ENCODE measurements around the gene NEGR1.

Gene NEGR1

DNA sequence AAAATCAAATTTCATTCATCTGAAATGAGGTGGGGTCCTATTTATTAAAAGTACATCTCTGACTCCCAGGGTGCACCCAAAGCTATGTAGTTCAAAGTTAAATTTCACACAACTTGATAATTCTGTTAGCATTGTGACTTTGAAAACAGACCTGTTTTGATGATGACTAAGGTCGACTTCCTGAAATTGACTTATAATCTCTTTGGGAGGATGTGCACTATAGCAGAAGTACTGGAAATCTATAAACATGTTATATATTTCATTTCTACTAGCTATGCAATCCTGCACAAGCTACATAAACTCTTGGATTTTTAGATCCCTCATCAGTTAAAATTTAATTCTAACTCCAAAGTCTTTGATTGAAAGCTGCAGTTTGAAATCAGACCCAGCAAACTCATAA is 507.6 kb downstream of the NEGR1 start:
- ChIA-PET CTCF (no interaction called here), POLR2A (no interaction called here)
- TF ChIP-seq, protein P1, sequence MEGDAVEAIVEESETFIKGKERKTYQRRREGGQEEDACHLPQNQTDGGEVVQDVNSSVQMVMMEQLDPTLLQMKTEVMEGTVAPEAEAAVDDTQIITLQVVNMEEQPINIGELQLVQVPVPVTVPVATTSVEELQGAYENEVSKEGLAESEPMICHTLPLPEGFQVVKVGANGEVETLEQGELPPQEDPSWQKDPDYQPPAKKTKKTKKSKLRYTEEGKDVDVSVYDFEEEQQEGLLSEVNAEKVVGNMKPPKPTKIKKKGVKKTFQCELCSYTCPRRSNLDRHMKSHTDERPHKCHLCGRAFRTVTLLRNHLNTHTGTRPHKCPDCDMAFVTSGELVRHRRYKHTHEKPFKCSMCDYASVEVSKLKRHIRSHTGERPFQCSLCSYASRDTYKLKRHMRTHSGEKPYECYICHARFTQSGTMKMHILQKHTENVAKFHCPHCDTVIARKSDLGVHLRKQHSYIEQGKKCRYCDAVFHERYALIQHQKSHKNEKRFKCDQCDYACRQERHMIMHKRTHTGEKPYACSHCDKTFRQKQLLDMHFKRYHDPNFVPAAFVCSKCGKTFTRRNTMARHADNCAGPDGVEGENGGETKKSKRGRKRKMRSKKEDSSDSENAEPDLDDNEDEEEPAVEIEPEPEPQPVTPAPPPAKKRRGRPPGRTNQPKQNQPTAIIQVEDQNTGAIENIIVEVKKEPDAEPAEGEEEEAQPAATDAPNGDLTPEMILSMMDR (IDR thresholded peaks at IDR 0.05; ENCODE audit: insufficient read depth, low read length, missing control alignments), result no peak

DNA sequence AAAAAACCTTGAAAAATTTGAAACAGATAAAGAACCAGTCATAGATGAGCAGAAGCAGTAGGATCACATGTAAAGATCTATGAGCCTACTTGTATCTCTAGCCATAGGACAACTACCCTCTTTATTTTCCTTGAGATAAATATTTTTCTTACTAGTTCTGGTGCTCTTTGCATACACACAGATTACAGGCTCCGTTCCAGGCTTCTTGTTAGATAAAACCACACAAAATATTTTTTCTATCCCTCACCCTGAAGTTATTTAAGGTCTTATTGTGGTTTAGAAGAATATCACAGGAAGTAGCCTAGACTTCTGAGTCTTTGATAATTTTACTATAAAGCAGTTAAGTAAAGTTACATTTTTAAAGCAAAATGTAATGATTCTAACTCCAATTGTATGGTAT is 512.2 kb downstream of the NEGR1 start:
- POLR2A ChIA-PET, result no interaction called here

More for the DNA sequence above, 507.6 kb downstream of the NEGR1 start:
- DNase-seq (ENCODE audit: low read depth, low spot score), result no peak
- no peak overlapping the region for H3K4me3 ChIP-seq (ENCODE audit: low read depth, low read length)

DNA sequence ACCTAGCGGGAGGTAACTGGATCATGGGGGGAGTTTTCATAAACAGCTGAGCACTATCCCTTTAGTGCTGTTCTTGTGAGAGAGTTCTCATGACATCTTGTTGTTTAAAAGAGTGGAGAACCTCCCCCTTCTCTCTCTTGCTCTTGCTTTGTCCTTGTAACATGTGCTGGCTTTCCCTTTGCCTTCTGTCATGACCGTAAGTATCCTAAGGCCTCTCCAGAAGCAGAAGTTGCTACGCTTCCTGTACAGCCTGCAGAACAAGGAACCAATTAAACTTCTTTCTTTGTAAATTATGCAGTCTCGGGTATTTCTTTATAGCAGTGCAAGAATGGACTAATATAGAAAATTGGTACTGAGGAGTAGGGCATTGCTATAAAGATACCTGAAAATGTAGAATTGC is 515.6 kb downstream of the NEGR1 start:
- ChIA-PET CTCF (no interaction called here), POLR2A (no interaction called here)
- TF ChIP-seq, protein P1 (IDR thresholded peaks at IDR 0.05; ENCODE audit: insufficient read depth, low read length, missing control alignments), result no peak
- no peak for DNase-seq (ENCODE audit: low read depth, low spot score)
- no peak overlapping the region for H3K4me3 ChIP-seq (ENCODE audit: low read depth, low read length)

More for the DNA sequence above, 512.2 kb downstream of the NEGR1 start:
- TF ChIP-seq, protein P1 (IDR thresholded peaks at IDR 0.05; ENCODE audit: insufficient read depth, low read length, missing control alignments), result no peak
- DNase-seq (ENCODE audit: low read depth, low spot score), result peak; percentile 62
- H3K4me3 ChIP-seq (ENCODE audit: low read depth, low read length), result no peak overlapping the region
- CTCF ChIA-PET, result no interaction called here

DNA sequence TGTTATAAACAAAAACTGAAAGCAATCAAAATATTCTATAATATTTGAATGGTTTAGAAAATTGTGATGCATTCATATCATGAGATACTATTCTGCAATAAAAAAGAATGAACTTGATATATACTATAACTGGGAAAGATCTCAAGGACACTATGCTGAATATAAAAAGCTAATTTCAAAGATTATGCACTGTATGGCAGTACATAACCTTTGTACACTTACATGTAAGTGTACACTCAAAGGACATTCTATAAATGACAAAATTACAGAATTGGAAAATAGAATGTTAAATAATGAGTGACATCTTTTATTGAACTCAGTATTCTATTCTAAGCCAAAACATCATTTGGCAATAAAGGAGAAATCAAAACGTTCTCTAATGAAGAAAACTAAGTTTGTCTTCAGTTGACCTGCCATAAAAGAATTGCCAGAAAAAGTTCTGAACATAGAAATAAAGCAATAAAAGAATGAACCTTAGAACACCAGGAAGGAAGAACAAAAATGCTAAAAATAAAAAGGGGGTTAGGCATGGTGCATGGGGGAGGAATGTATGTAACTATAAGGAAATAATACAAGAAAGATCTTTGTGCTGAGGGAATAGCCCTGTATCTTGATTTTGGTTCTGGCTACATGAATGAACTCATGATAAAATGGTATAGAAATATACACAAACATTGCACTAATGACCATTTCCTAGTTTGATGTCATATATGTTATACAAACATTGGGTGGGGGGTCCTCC is 519.7 kb downstream of the NEGR1 start:
- POLR2A ChIA-PET, result no interaction called here
- CTCF ChIA-PET, result no interaction called here
- TF ChIP-seq, protein P1 (IDR thresholded peaks at IDR 0.05; ENCODE audit: insufficient read depth, low read length, missing control alignments), result no peak
- no peak for DNase-seq (ENCODE audit: low read depth, low spot score)
- H3K4me3 ChIP-seq (ENCODE audit: low read depth, low read length), result no peak overlapping the region

DNA sequence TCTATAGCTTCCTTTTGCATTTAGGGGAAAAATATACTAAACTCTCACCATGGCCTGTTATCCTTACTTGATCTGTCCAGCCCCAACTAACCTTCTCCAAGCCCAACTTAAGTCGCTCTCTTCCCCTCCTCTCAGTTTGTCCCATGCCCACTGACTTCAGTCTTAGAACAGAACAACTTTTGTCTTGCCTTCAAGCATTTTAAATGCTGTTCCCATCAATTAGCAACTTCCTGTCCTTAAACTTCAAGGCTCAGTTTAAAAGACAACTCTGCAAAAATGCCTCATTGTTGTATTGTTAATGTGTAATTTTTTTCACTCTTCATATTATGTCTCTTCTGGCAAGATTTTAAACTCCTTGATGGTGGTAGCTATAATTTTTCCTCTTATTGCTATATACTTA is 526.9 kb downstream of the NEGR1 start:
- TF ChIP-seq, protein P1 (IDR thresholded peaks at IDR 0.05; ENCODE audit: insufficient read depth, low read length, missing control alignments), result no peak
- no peak for DNase-seq (ENCODE audit: low read depth, low spot score)
- CTCF ChIA-PET, result no interaction called here
- POLR2A ChIA-PET, result no interaction called here
- H3K4me3 ChIP-seq (ENCODE audit: low read depth, low read length), result no peak overlapping the region

DNA sequence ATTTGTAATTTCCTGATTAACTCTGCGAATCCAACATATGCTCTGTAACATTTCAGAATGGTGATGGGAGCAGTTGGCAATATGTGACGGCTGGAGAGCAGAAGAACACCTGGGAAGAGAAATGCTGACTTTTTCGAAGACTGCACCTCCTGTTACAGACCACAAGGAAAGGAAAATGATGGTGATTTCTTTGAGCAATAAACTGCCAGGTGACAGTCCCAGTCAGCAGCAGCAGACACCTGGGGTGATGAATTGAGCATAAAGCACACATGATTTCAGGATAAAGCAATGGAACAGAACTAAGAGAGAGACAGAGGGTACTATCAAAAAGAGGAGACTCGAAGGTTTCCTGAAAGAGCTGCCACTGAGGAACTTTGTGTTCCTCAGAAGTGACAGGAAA is 528.6 kb downstream of the NEGR1 start:
- DNase-seq (ENCODE audit: low read depth, low spot score), result no peak
- ChIA-PET POLR2A (no interaction called here), CTCF (no interaction called here)

More for the DNA sequence above, 528.6 kb downstream of the NEGR1 start:
- H3K4me3 ChIP-seq (ENCODE audit: low read depth, low read length), result no peak overlapping the region
- TF ChIP-seq, protein P1 (IDR thresholded peaks at IDR 0.05; ENCODE audit: insufficient read depth, low read length, missing control alignments), result no peak

Data from AG04449 (cell line).